A549 (cell line): ENCODE data around the gene FAM163B. TPM values are rescaled to one million over a fixed set of nuclear protein-coding genes. Genes with fewer than 3 reads are reported as not detected.

ENCODE experiments used
- ATAC-seq, 2 experiments: fragments of 200-7000 bp in 1 of 2; fragments of >200 bp in 1 of 2; cut with Nextera tagmentation in 1 of 2; cut with Tn5 transposase in 1 of 2; 3 replicates each; pipeline versions ENCODE4 v1.8.0 to v1.9.1; 2018 to 2020; ENCODE audit warnings: mild to moderate bottlenecking in 1 of 2, moderate library complexity in 1 of 2
- CTCF ChIA-PET: fragments of 300-600 bp; sonication (Branson Sonifier 250); formaldehyde crosslinking; extraction: SDS; loops from one replicate; lab custom pipeline; 2021; ENCODE audit warnings: antibody characterized with exemption, inconsistent platforms; lab: Yijun Ruan, JAX
- POLR2A ChIA-PET: fragments of 350-600 bp; formaldehyde crosslinking; extraction: SDS; loops from one replicate; lab custom pipeline; 2021; ENCODE audit warnings: antibody characterized with exemption, inconsistent platforms; lab: Yijun Ruan, JAX
- DNase-seq, 2 experiments: peaks; one replicate each; pipeline versions ENCODE4 v3.0.0 to v3.0.0-alpha.2; 2011 to 2016; ENCODE audit warnings: low read depth in 1 of 2, low spot score in 1 of 2
- FAIRE-seq: peaks from 2 replicates; lab custom pipeline; 2011; peaks lifted over from hg19 to GRCh38; lab: Jason Lieb, UNC
- H3K27ac ChIP-seq, 2 experiments: fragments of >200 bp; sonication (Bioruptor Twin); formaldehyde crosslinking; 3 replicates each; pipeline ENCODE4 v1.5.1; 2016 to 2017
- H3K4me1 ChIP-seq: fragments of >200 bp; sonication (Bioruptor Twin); formaldehyde crosslinking; 3 replicates; pipeline ENCODE4 v1.6.1; 2016
- H3K4me2 ChIP-seq: fragments of >200 bp; sonication (Bioruptor Twin); formaldehyde crosslinking; 3 replicates; pipeline ENCODE4 v1.6.1; 2016
- H3K4me3 ChIP-seq: fragments of >200 bp; sonication (Bioruptor Twin); formaldehyde crosslinking; 3 replicates; pipeline ENCODE4 v1.5.1; 2016
- H3K9me3 ChIP-seq: fragments of >200 bp; sonication (Bioruptor Twin); formaldehyde crosslinking; 3 replicates; pipeline ENCODE4 v1.6.1; 2016
- CBX8 ChIP-seq: fragments of 200-600 bp; sonication (generic); IDR thresholded peaks from 2 replicates; pipeline ENCODE4 v1.6.1; 2016
- CHD2 ChIP-seq: fragments of 150-350 bp; IDR thresholded peaks from 2 replicates; pipeline ENCODE4 v1.6.1; 2014; ENCODE audit warnings: low read length; ENCODE audit not compliant: partially characterized antibody
- FOSB ChIP-seq: fragments of 250-450 bp; sonication (Bioruptor Pico); IDR thresholded peaks from 2 replicates; pipeline ENCODE4 v1.5.0; 2020; ENCODE audit warnings: mild to moderate bottlenecking, moderate library complexity
- FOSL2 ChIP-seq, 2 experiments: fragments of 450-650 bp in 1 of 2; fragments of >200 bp in 1 of 2; sonication (Bioruptor Twin) in 1 of 2; formaldehyde crosslinking; IDR thresholded peaks; 2 replicates each; pipeline versions ENCODE4 v1.5.0 to v1.6.1; 2016 to 2020; ENCODE audit warnings: mild to moderate bottlenecking in 1 of 2, moderate library complexity in 1 of 2
- HOXB13 ChIP-seq: fragments of 250-450 bp; sonication (Bioruptor Pico); IDR thresholded peaks from 2 replicates; pipeline ENCODE4 v1.5.0; 2020; ENCODE audit warnings: low read depth, mild to moderate bottlenecking, moderate library complexity
- JUNB ChIP-seq: fragments of >200 bp; sonication (Bioruptor Twin); formaldehyde crosslinking; IDR thresholded peaks from 2 replicates; pipeline ENCODE4 v1.6.1; 2016
- KDM1A ChIP-seq: fragments of 200-600 bp; sonication (generic); IDR thresholded peaks from 2 replicates; pipeline ENCODE4 v1.6.1; 2016; ENCODE audit warnings: low read depth, mild to moderate bottlenecking
- MAZ ChIP-seq: fragments of 150-350 bp; IDR thresholded peaks from 2 replicates; pipeline ENCODE4 v1.6.1; 2014; ENCODE audit warnings: antibody characterized with exemption, low read depth, low read length, borderline replicate concordance
- POLR2AphosphoS2 ChIP-seq: conservative IDR thresholded peaks from 2 replicates; pipeline ENCODE4 v1.6.1; 2012; ENCODE audit warnings: low read length, improper control_type of control experiment, inconsistent platforms
- RAD21 ChIP-seq, 2 experiments: fragments of >200 bp in 1 of 2; sonication (Bioruptor Twin) in 1 of 2; formaldehyde crosslinking in 1 of 2; IDR thresholded peaks in 1 of 2; conservative IDR thresholded peaks in 1 of 2; 2 replicates in 1 of 2; 3 replicates in 1 of 2; pipeline ENCODE4 v1.6.1; 2012 to 2018; ENCODE audit warnings: inconsistent platforms in 1 of 2
- RARB ChIP-seq: fragments of 250-450 bp; sonication (Bioruptor Pico); IDR thresholded peaks from 2 replicates; pipeline ENCODE4 v1.8.0; 2021; ENCODE audit warnings: mild to moderate bottlenecking, moderate library complexity
- RCOR1 ChIP-seq: fragments of 150-350 bp; IDR thresholded peaks from 2 replicates; pipeline ENCODE4 v1.6.1; 2014; ENCODE audit warnings: antibody characterized with exemption, low read length, low read depth
- RFX5 ChIP-seq: fragments of 450-650 bp; IDR thresholded peaks from 2 replicates; pipeline ENCODE4 v1.7.1; 2014; ENCODE audit warnings: antibody characterized with exemption, mild to moderate bottlenecking, moderate library complexity
- TFCP2L1 ChIP-seq: fragments of 250-450 bp; sonication (Bioruptor Pico); IDR thresholded peaks from 2 replicates; pipeline ENCODE4 v1.5.0; 2021; ENCODE audit warnings: mild to moderate bottlenecking
- TP53 ChIP-seq: fragments of 250-450 bp; sonication (Bioruptor Pico); IDR thresholded peaks from 2 replicates; pipeline ENCODE4 v1.5.0; 2021; ENCODE audit warnings: mild to moderate bottlenecking, moderate library complexity
- USF2 ChIP-seq: fragments of 450-650 bp; IDR thresholded peaks from 2 replicates; pipeline ENCODE4 v1.6.1; 2014; ENCODE audit warnings: antibody characterized with exemption
- ZC3H11A ChIP-seq: fragments of 450-650 bp; IDR thresholded peaks from 2 replicates; pipeline ENCODE4 v1.6.1; 2014; ENCODE audit warnings: antibody characterized with exemption, mild to moderate bottlenecking
- ZFP36 ChIP-seq: fragments of 450-650 bp; IDR thresholded peaks from 2 replicates; pipeline ENCODE4 v1.6.1; 2014; ENCODE audit warnings: borderline replicate concordance; ENCODE audit not compliant: partially characterized antibody
- ZNF302 ChIP-seq: fragments of 250-450 bp; sonication (Bioruptor Pico); IDR thresholded peaks from 2 replicates; pipeline ENCODE4 v1.9.0; 2021; ENCODE audit warnings: inconsistent platforms, mild to moderate bottlenecking, moderate library complexity
- WGBS: methylation state at CpG from one replicate; pipeline ENCODE4 v1.1.6; 2017; ENCODE audit errors: missing lambda C conversion rate; 5-methylcytosine and 5-hydroxymethylcytosine counted together
- polyA plus RNA-seq, 4 experiments: library from polyadenylated mRNA; depleted of rRNA in 3 of 4; stranded (reverse); fragments of >200 nt; fragmentation: RNase III in 1 of 4; extraction: RNeasy Plus Mini Kit Qiagen cat#74134 plus additional on column Dnase treatment in 1 of 4; gene quantifications; 2 replicates in 3 of 4; 3 replicates in 1 of 4; pipeline ENCODE4 v1.2.3, GENCODE V29; 2011 to 2017
- TF ChIP-seq, protein P1 (sequence below): IDR thresholded peaks from 2 replicates; pipeline ENCODE4 v1.6.1; 2012; ENCODE audit warnings: low read depth, borderline replicate concordance
- TF ChIP-seq, protein P2 (sequence below): fragments of 200-600 bp; sonication (generic); IDR thresholded peaks from 2 replicates; pipeline ENCODE4 v1.6.1; 2016; ENCODE audit warnings: antibody characterized with exemption, mild to moderate bottlenecking, moderate library complexity

Gene FAM163B
- polyA plus RNA-seq, 2 of the 4 experiments (the other 2 are of a cell fraction) = not detected

- no peak for TF ChIP-seq USF2
- TF ChIP-seq, all 56 proteins: peak for 0
These were observed 3.6 kb upstream of the FAM163B start (continued) for GRCh38 chr9:133612816-133613215.

DNA sequence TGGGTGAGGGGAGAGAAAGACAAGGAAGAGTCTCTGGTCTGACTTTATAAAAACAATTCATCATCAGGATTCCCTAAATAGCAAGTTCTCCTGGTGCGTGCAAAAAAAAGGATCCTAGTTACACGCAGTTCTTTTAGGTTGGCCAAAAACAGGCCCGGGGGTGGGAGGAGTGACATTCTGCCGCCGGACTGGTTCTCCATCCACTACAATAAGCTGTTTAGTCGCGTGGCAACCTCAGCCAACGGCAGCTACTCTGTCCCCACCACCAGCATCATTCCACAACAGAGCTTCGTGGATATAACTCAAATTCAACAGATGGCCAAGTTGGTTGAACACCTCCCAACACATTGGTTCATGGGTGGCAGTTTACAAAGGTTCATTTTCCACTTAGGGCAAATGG is 2.9 kb upstream of the FAM163B start:
- ChIA-PET POLR2A (no interaction called here), CTCF (no interaction called here)
- H3K4me2 ChIP-seq = no peak overlapping the region
- ATAC-seq (no peak), DNase-seq (no peak), FAIRE-seq (no peak)
- H3K4me3 ChIP-seq = no peak overlapping the region
- TF ChIP-seq, protein P1, sequence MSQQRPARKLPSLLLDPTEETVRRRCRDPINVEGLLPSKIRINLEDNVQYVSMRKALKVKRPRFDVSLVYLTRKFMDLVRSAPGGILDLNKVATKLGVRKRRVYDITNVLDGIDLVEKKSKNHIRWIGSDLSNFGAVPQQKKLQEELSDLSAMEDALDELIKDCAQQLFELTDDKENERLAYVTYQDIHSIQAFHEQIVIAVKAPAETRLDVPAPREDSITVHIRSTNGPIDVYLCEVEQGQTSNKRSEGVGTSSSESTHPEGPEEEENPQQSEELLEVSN = no peak
- no peak for TF ChIP-seq RAD21 (conservative IDR thresholded peaks at IDR 0.05 in 1 of 2, IDR thresholded peaks at IDR 0.05 in 1 of 2)
- no peak for TF ChIP-seq ZC3H11A
- no peak for TF ChIP-seq KDM1A
- TF ChIP-seq MAZ = no peak
- TF ChIP-seq, protein P2, sequence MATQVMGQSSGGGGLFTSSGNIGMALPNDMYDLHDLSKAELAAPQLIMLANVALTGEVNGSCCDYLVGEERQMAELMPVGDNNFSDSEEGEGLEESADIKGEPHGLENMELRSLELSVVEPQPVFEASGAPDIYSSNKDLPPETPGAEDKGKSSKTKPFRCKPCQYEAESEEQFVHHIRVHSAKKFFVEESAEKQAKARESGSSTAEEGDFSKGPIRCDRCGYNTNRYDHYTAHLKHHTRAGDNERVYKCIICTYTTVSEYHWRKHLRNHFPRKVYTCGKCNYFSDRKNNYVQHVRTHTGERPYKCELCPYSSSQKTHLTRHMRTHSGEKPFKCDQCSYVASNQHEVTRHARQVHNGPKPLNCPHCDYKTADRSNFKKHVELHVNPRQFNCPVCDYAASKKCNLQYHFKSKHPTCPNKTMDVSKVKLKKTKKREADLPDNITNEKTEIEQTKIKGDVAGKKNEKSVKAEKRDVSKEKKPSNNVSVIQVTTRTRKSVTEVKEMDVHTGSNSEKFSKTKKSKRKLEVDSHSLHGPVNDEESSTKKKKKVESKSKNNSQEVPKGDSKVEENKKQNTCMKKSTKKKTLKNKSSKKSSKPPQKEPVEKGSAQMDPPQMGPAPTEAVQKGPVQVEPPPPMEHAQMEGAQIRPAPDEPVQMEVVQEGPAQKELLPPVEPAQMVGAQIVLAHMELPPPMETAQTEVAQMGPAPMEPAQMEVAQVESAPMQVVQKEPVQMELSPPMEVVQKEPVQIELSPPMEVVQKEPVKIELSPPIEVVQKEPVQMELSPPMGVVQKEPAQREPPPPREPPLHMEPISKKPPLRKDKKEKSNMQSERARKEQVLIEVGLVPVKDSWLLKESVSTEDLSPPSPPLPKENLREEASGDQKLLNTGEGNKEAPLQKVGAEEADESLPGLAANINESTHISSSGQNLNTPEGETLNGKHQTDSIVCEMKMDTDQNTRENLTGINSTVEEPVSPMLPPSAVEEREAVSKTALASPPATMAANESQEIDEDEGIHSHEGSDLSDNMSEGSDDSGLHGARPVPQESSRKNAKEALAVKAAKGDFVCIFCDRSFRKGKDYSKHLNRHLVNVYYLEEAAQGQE = no peak
- TF ChIP-seq ZNF302 (CRISPR knock-in tag) = no peak
- TF ChIP-seq FOSB = no peak
- TF ChIP-seq FOSL2 (IDR thresholded peaks at IDR 0.05) = no peak
- no peak for TF ChIP-seq FOSL2 (CRISPR knock-in tag; IDR thresholded peaks at IDR 0.05)
- TF ChIP-seq RFX5 = no peak
- no peak for TF ChIP-seq TP53 (CRISPR knock-in tag)
- no peak for TF ChIP-seq POLR2AphosphoS2
- no peak for TF ChIP-seq CBX8
- TF ChIP-seq RCOR1 = no peak
- no peak for TF ChIP-seq HOXB13 (CRISPR knock-in tag)
- H3K9me3 ChIP-seq = no peaks in the 10 kb centered on the region
- WGBS = 17% methylated on average over 9 of the region's 9 CpGs
- H3K4me1 ChIP-seq = no peaks in the 10 kb centered on the region
- no peak overlapping the region for H3K27ac ChIP-seq

GRCh38 chr9:133610845-133611244 is 1.7 kb upstream of the FAM163B start:
- TF ChIP-seq TFCP2L1 (CRISPR knock-in tag) = no peak
- TF ChIP-seq FOSB = no peak
- no peak for TF ChIP-seq CHD2
- TF ChIP-seq ZFP36 = no peak
- TF ChIP-seq JUNB = no peak
- TF ChIP-seq RARB = no peak
- no peak for TF ChIP-seq ZC3H11A
- Histone ChIP-seq H3K4me3 (no peak overlapping the region), H3K4me1 (no peaks in the 10 kb centered on the region), H3K9me3 (no peaks in the 10 kb centered on the region), H3K27ac (no peak overlapping the region), H3K4me2 (no peak overlapping the region)
- ChIA-PET CTCF (no interaction called here), POLR2A (interaction anchor here (0.7 kb wide), 1 partner anchor 605 kb away, joined by 9 read pairs; no protein-coding TSS in a partner anchor)
- ATAC-seq (no peak), FAIRE-seq (no peak), DNase-seq (no peak)
- WGBS = 12% methylated on average over 5 of the region's 5 CpGs
